GM23338 (cell line): ENCODE results near the gene EID2. TPM values are rescaled to one million over a fixed set of nuclear protein-coding genes. Genes with fewer than 3 reads are reported as not detected.

Experiments used
- ATAC-seq: fragments of 200-7000 bp; cut with Tn5 transposase; 3 replicates; pipeline ENCODE4 v1.9.1; 2020
- DNase-seq: peaks from one replicate; pipeline ENCODE4 v3.0.0-alpha.2; 2015; ENCODE audit warnings: low spot score
- H2AFZ ChIP-seq: fragments of 200-600 bp; sonication (generic); 2 replicates; pipeline ENCODE4 v1.8.0; 2016; ENCODE audit warnings: antibody characterized with exemption, mild to moderate bottlenecking, moderate library complexity
- H3F3A ChIP-seq: fragments of 200-600 bp; sonication (generic); replicated peaks from 2 replicates; pipeline ENCODE4 v1.8.0; 2017; ENCODE audit warnings: antibody characterized with exemption, mixed run types, low read depth
- H3K27ac ChIP-seq: fragments of 200-600 bp; sonication (generic); 2 replicates; pipeline ENCODE4 v1.6.1; 2016; ENCODE audit warnings: low read depth
- H3K27me3 ChIP-seq: fragments of 200-600 bp; sonication (generic); 2 replicates; pipeline ENCODE4 v1.8.0; 2016; ENCODE audit warnings: mild to moderate bottlenecking, mixed run types, moderate library complexity; ENCODE audit not compliant: insufficient read depth
- H3K36me3 ChIP-seq: fragments of 200-600 bp; sonication (generic); 2 replicates; pipeline ENCODE4 v1.8.0; 2016; ENCODE audit warnings: mild to moderate bottlenecking; ENCODE audit not compliant: insufficient read depth
- H3K4me1 ChIP-seq: fragments of 200-600 bp; sonication (generic); 2 replicates; pipeline ENCODE4 v1.8.0; 2016; ENCODE audit warnings: mild to moderate bottlenecking, moderate library complexity; ENCODE audit not compliant: insufficient read depth
- H3K4me2 ChIP-seq: fragments of 200-600 bp; sonication (generic); 2 replicates; pipeline ENCODE4 v1.7.1; 2017; ENCODE audit warnings: mixed run types
- H3K4me3 ChIP-seq: fragments of 200-600 bp; sonication (generic); 2 replicates; pipeline ENCODE4 v1.6.1; 2016; ENCODE audit warnings: mixed run types
- H3K79me2 ChIP-seq: fragments of 200-600 bp; sonication (generic); replicated peaks from 2 replicates; pipeline ENCODE4 v1.8.0; 2017; ENCODE audit warnings: mild to moderate bottlenecking; ENCODE audit not compliant: insufficient read depth
- H3K9me2 ChIP-seq: fragments of 200-600 bp; sonication (generic); 2 replicates; pipeline ENCODE4 v1.8.0; 2017; ENCODE audit not compliant: insufficient read depth
- H4K20me1 ChIP-seq: fragments of 200-600 bp; sonication (generic); replicated peaks from 2 replicates; pipeline ENCODE4 v1.8.0; 2017; ENCODE audit warnings: mild to moderate bottlenecking; ENCODE audit not compliant: insufficient read depth
- H3K27ac Mint-ChIP-seq: 2 replicates; pipeline ENCODE4 v1.8.0; 2020; ENCODE audit warnings: inconsistent platforms, mild to moderate bottlenecking, moderate library complexity, mixed read lengths
- H3K27me3 Mint-ChIP-seq: 3 replicates; pipeline ENCODE4 v1.8.0; 2022; ENCODE audit warnings: low read depth, mild to moderate bottlenecking, moderate library complexity, mixed read lengths, inconsistent platforms; ENCODE audit not compliant: insufficient read depth, poor library complexity
- H3K36me3 Mint-ChIP-seq: 3 replicates; pipeline ENCODE4 v1.8.0; 2021; ENCODE audit warnings: low read depth, mild to moderate bottlenecking, inconsistent platforms, moderate library complexity, mixed read lengths
- H3K4me1 Mint-ChIP-seq: 3 replicates; pipeline ENCODE4 v1.8.0; 2020; ENCODE audit warnings: mild to moderate bottlenecking, inconsistent platforms, mixed read lengths
- H3K4me3 Mint-ChIP-seq: 3 replicates; pipeline ENCODE4 v1.8.0; 2021; ENCODE audit warnings: moderate library complexity, mild to moderate bottlenecking, inconsistent platforms, mixed read lengths
- H3K9me3 Mint-ChIP-seq: 3 replicates; pipeline ENCODE4 v1.8.0; 2020; ENCODE audit warnings: moderate library complexity, mild to moderate bottlenecking, inconsistent platforms, mixed read lengths
- CREB1 ChIP-seq: fragments of 250-450 bp; sonication (Bioruptor Pico); IDR thresholded peaks from 2 replicates; pipeline ENCODE4 v1.5.0; 2020; ENCODE audit warnings: low read depth, mild to moderate bottlenecking, moderate library complexity
- EZH2phosphoT487 ChIP-seq: fragments of 200-600 bp; sonication (generic); IDR thresholded peaks from one replicate; pipeline ENCODE4 v1.8.1; 2018; ENCODE audit warnings: antibody characterized with exemption; ENCODE audit not compliant: unreplicated experiment
- JUNB ChIP-seq: IDR thresholded peaks from one replicate; pipeline ENCODE4 v1.6.1; 2016; ENCODE audit warnings: antibody characterized with exemption; ENCODE audit not compliant: unreplicated experiment
- NANOG ChIP-seq: IDR thresholded peaks from 2 replicates; pipeline ENCODE4 v1.6.1; 2016; ENCODE audit warnings: antibody characterized with exemption, borderline replicate concordance
- POLR2AphosphoS5 ChIP-seq: IDR thresholded peaks from 2 replicates; pipeline ENCODE4 v1.6.1; 2016; ENCODE audit warnings: antibody characterized with exemption, low read depth
- polyA plus RNA-seq: library from polyadenylated mRNA; unstranded; fragments of >200 nt; fragmentation: Nextera tagmentation; extraction: Ambion mirVana; gene quantifications from 2 replicates; pipeline ENCODE4 v1.2.1, GENCODE V29; 2016
- total RNA-seq: library from RNA; depleted of rRNA; stranded (reverse); fragments of >200 nt; shearing (Covaris generic); gene quantifications from 2 replicates; pipeline ENCODE4 v1.2.3, GENCODE V29; 2014
- TF ChIP-seq, protein P1 (sequence below): IDR thresholded peaks from 2 replicates; pipeline ENCODE4 v1.6.1; 2016; ENCODE audit warnings: antibody characterized with exemption
- TF ChIP-seq, protein P2 (sequence below): IDR thresholded peaks from one replicate; pipeline ENCODE4 v1.6.1; 2018; ENCODE audit warnings: antibody characterized with exemption; ENCODE audit not compliant: unreplicated experiment
- TF ChIP-seq, protein P3 (sequence below), 2 experiments: fragments of 200-600 bp in 1 of 2; sonication (generic) in 1 of 2; conservative IDR thresholded peaks; 2 replicates each; pipeline versions ENCODE4 v1.5.1 to v1.6.1; 2016 to 2017; ENCODE audit warnings: antibody characterized with exemption in 2 of 2, low read depth in 2 of 2, mild to moderate bottlenecking in 2 of 2, moderate library complexity in 1 of 2
- TF ChIP-seq, protein P4 (sequence below): fragments of 250-450 bp; sonication (Bioruptor Pico); IDR thresholded peaks from 2 replicates; pipeline ENCODE4 v1.5.0; 2020; ENCODE audit warnings: mild to moderate bottlenecking, moderate library complexity

Gene EID2
- total and polyA plus RNA-seq, 2 experiments from 2014 or later, result 24.4 to 25.2 TPM

DNA sequence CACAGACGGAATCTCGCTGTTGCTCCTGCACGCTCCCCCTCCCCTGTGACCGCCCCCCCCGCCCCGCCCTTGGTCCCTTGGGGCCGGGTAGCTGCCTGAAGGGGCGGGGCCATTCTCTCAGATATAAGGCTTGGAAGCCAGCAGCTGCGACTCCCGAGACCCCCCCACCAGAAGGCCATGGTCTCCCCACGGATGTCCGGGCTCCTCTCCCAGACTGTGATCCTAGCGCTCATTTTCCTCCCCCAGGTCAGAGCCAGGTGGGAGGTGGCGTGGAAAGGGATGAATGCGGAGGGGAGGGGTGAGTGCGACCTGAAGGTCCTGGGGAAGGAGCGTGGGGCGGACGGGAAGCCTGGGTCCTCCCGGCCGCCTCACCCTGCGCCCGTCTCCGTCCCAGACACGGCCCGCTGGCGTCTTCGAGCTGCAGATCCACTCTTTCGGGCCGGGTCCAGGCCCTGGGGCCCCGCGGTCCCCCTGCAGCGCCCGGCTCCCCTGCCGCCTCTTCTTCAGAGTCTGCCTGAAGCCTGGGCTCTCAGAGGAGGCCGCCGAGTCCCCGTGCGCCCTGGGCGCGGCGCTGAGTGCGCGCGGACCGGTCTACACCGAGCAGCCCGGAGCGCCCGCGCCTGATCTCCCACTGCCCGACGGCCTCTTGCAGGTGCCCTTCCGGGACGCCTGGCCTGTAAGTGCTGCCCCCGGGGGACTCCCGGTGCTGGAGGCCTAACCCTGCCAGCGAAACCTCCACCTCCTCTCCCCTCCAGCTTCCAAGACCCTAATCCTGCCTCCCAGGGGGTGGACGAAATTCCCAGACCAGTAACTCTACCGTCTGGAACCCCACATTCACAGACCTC, 40.9 kb downstream of the EID2 start, which contains the start of gene DLL3 (continued):
- TF ChIP-seq, protein P1, sequence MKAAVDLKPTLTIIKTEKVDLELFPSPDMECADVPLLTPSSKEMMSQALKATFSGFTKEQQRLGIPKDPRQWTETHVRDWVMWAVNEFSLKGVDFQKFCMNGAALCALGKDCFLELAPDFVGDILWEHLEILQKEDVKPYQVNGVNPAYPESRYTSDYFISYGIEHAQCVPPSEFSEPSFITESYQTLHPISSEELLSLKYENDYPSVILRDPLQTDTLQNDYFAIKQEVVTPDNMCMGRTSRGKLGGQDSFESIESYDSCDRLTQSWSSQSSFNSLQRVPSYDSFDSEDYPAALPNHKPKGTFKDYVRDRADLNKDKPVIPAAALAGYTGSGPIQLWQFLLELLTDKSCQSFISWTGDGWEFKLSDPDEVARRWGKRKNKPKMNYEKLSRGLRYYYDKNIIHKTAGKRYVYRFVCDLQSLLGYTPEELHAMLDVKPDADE, result no peak
- TF ChIP-seq, protein P2, sequence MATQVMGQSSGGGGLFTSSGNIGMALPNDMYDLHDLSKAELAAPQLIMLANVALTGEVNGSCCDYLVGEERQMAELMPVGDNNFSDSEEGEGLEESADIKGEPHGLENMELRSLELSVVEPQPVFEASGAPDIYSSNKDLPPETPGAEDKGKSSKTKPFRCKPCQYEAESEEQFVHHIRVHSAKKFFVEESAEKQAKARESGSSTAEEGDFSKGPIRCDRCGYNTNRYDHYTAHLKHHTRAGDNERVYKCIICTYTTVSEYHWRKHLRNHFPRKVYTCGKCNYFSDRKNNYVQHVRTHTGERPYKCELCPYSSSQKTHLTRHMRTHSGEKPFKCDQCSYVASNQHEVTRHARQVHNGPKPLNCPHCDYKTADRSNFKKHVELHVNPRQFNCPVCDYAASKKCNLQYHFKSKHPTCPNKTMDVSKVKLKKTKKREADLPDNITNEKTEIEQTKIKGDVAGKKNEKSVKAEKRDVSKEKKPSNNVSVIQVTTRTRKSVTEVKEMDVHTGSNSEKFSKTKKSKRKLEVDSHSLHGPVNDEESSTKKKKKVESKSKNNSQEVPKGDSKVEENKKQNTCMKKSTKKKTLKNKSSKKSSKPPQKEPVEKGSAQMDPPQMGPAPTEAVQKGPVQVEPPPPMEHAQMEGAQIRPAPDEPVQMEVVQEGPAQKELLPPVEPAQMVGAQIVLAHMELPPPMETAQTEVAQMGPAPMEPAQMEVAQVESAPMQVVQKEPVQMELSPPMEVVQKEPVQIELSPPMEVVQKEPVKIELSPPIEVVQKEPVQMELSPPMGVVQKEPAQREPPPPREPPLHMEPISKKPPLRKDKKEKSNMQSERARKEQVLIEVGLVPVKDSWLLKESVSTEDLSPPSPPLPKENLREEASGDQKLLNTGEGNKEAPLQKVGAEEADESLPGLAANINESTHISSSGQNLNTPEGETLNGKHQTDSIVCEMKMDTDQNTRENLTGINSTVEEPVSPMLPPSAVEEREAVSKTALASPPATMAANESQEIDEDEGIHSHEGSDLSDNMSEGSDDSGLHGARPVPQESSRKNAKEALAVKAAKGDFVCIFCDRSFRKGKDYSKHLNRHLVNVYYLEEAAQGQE, result no peak
- TF ChIP-seq CREB1 (CRISPR knock-in tag), result no peak

DNA sequence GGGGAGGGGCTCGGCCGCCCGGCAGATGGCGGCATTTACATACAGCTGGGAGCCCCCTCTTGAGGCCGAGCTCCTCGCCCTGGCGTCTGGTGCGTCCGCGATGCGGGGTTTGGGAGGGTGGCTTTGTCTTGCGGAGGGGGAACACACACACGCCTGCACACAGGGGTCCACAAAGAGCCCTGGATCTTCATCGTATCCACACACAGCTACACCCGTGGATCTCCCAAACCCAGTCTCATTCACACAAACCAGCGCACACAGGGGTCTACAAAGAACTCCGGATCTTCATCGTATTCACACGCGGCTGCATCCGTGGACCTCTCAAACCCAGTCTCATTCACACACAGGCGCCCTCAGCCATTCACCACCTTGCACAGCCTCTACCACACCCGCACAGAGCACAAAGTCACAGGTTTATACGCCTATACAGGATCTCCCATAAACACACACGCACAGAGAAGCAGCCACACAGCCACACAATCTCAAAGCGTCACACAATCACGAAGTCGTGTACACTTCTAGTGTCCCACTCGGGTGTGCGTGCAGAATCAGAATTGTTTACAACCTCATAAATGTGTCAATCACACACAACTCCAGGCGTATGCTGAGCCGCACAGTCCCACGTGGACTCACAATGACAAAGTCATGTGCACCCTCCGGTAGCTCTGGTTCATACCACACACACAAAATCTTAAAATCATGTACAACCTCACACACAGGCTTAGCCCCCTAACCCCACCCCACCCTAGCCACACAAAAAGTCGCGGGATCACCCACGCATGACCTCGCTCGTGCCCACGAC, 41.8 kb downstream of the EID2 start:
- ATAC-seq (peak; percentile 79), DNase-seq (peak; percentile 89)
- Mint-ChIP-seq H3K27me3 (peaks cover 64% of the 10 kb centered on the region), H3K9me3 (peaks cover 9% of the 10 kb centered on the region), H3K4me1 (peaks cover 19% of the 10 kb centered on the region), H3K27ac (no peak overlapping the region), H3K36me3 (peaks cover 7% of the 10 kb centered on the region), H3K4me3 (peak overlapping the region; percentile 73)
- Histone ChIP-seq H3K4me1 (peaks cover 16% of the 10 kb centered on the region), H2AFZ (peak overlapping the region; percentile 97), H4K20me1 (no peaks in the 10 kb centered on the region), H3K79me2 (no peaks in the 10 kb centered on the region), H3K9me2 (0 out of 2 replicates have a peak, but pooled peaks cover 3% of the 10 kb centered on the region), H3F3A (peaks cover 9% of the 10 kb centered on the region), H3K36me3 (no peaks in the 10 kb centered on the region), H3K4me3 (peak overlapping the region; percentile 74), H3K27me3 (peaks cover 62% of the 10 kb centered on the region), H3K4me2 (peak overlapping the region; percentile 95), H3K27ac (no peak overlapping the region)
- TF ChIP-seq POLR2AphosphoS5 (peak; percentile 64), NANOG (no peak), JUNB (no peak), EZH2phosphoT487 (no peak), CREB1 (CRISPR knock-in tag) (no peak)
- TF ChIP-seq, protein P3, sequence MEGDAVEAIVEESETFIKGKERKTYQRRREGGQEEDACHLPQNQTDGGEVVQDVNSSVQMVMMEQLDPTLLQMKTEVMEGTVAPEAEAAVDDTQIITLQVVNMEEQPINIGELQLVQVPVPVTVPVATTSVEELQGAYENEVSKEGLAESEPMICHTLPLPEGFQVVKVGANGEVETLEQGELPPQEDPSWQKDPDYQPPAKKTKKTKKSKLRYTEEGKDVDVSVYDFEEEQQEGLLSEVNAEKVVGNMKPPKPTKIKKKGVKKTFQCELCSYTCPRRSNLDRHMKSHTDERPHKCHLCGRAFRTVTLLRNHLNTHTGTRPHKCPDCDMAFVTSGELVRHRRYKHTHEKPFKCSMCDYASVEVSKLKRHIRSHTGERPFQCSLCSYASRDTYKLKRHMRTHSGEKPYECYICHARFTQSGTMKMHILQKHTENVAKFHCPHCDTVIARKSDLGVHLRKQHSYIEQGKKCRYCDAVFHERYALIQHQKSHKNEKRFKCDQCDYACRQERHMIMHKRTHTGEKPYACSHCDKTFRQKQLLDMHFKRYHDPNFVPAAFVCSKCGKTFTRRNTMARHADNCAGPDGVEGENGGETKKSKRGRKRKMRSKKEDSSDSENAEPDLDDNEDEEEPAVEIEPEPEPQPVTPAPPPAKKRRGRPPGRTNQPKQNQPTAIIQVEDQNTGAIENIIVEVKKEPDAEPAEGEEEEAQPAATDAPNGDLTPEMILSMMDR (conservative IDR thresholded peaks at IDR 0.05; ENCODE audit: low read depth in 2 of 2), result peak in 1 of 2 experiments; percentile 48; a peak in 3 of 4 replicates
- TF ChIP-seq, protein P4, sequence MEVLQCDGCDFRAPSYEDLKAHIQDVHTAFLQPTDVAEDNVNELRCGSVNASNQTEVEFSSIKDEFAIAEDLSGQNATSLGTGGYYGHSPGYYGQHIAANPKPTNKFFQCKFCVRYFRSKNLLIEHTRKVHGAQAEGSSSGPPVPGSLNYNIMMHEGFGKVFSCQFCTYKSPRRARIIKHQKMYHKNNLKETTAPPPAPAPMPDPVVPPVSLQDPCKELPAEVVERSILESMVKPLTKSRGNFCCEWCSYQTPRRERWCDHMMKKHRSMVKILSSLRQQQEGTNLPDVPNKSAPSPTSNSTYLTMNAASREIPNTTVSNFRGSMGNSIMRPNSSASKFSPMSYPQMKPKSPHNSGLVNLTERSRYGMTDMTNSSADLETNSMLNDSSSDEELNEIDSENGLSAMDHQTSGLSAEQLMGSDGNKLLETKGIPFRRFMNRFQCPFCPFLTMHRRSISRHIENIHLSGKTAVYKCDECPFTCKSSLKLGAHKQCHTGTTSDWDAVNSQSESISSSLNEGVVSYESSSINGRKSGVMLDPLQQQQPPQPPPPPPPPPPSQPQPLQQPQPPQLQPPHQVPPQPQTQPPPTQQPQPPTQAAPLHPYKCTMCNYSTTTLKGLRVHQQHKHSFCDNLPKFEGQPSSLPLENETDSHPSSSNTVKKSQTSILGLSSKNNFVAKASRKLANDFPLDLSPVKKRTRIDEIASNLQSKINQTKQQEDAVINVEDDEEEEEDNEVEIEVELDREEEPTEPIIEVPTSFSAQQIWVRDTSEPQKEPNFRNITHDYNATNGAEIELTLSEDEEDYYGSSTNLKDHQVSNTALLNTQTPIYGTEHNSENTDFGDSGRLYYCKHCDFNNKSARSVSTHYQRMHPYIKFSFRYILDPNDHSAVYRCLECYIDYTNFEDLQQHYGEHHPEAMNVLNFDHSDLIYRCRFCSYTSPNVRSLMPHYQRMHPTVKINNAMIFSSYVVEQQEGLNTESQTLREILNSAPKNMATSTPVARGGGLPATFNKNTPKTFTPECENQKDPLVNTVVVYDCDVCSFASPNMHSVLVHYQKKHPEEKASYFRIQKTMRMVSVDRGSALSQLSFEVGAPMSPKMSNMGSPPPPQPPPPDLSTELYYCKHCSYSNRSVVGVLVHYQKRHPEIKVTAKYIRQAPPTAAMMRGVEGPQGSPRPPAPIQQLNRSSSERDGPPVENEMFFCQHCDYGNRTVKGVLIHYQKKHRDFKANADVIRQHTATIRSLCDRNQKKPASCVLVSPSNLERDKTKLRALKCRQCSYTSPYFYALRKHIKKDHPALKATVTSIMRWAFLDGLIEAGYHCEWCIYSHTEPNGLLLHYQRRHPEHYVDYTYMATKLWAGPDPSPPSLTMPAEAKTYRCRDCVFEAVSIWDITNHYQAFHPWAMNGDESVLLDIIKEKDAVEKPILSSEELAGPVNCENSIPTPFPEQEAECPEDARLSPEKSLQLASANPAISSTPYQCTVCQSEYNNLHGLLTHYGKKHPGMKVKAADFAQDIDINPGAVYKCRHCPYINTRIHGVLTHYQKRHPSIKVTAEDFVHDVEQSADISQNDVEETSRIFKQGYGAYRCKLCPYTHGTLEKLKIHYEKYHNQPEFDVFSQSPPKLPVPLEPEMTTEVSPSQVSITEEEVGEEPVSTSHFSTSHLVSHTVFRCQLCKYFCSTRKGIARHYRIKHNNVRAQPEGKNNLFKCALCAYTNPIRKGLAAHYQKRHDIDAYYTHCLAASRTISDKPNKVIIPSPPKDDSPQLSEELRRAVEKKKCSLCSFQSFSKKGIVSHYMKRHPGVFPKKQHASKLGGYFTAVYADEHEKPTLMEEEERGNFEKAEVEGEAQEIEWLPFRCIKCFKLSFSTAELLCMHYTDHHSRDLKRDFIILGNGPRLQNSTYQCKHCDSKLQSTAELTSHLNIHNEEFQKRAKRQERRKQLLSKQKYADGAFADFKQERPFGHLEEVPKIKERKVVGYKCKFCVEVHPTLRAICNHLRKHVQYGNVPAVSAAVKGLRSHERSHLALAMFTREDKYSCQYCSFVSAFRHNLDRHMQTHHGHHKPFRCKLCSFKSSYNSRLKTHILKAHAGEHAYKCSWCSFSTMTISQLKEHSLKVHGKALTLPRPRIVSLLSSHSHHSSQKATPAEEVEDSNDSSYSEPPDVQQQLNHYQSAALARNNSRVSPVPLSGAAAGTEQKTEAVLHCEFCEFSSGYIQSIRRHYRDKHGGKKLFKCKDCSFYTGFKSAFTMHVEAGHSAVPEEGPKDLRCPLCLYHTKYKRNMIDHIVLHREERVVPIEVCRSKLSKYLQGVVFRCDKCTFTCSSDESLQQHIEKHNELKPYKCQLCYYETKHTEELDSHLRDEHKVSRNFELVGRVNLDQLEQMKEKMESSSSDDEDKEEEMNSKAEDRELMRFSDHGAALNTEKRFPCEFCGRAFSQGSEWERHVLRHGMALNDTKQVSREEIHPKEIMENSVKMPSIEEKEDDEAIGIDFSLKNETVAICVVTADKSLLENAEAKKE, result no peak
